Measurements from ENCODE around the gene PSME1. TPM values are rescaled to one million over a fixed set of nuclear protein-coding genes. Genes with fewer than 3 reads are reported as not detected.

Gene PSME1

DNA sequence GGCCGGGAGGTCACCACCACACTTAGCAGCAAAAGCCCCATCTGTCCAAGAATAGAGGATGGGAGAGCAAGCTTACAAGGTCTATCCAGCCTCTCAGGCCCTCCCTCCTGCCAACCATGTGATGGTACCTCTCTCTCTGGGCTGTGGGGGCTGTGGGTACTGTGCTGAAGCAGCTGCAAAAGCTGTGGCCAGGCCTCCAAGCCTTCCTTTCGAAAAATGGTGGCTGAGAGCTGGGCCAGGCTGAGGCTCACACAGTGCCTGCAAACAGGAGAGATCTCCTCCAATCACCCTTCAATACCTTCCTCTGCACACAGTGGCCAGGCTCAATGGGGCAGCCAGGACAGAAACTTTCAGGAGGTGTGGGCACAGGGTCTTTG, 51.5 kb downstream of the PSME1 start:
- DNase-seq (ENCODE audit: low read depth in 1 of 2, low spot score in 1 of 2): no peak
- no peak for TF ChIP-seq POLR2AphosphoS5 (IDR thresholded peaks at IDR 0.05; ENCODE audit: low read depth)
- TF ChIP-seq, protein P1, sequence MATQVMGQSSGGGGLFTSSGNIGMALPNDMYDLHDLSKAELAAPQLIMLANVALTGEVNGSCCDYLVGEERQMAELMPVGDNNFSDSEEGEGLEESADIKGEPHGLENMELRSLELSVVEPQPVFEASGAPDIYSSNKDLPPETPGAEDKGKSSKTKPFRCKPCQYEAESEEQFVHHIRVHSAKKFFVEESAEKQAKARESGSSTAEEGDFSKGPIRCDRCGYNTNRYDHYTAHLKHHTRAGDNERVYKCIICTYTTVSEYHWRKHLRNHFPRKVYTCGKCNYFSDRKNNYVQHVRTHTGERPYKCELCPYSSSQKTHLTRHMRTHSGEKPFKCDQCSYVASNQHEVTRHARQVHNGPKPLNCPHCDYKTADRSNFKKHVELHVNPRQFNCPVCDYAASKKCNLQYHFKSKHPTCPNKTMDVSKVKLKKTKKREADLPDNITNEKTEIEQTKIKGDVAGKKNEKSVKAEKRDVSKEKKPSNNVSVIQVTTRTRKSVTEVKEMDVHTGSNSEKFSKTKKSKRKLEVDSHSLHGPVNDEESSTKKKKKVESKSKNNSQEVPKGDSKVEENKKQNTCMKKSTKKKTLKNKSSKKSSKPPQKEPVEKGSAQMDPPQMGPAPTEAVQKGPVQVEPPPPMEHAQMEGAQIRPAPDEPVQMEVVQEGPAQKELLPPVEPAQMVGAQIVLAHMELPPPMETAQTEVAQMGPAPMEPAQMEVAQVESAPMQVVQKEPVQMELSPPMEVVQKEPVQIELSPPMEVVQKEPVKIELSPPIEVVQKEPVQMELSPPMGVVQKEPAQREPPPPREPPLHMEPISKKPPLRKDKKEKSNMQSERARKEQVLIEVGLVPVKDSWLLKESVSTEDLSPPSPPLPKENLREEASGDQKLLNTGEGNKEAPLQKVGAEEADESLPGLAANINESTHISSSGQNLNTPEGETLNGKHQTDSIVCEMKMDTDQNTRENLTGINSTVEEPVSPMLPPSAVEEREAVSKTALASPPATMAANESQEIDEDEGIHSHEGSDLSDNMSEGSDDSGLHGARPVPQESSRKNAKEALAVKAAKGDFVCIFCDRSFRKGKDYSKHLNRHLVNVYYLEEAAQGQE (IDR thresholded peaks at IDR 0.05; ENCODE audit: insufficient replicate concordance, low read depth): no peak
- TF ChIP-seq GABPA (IDR thresholded peaks at IDR 0.05; ENCODE audit: low read depth): no peak
- TF ChIP-seq SPI1 (IDR thresholded peaks at IDR 0.05; ENCODE audit: borderline replicate concordance, low read depth): no peak
- TF ChIP-seq, protein P2, sequence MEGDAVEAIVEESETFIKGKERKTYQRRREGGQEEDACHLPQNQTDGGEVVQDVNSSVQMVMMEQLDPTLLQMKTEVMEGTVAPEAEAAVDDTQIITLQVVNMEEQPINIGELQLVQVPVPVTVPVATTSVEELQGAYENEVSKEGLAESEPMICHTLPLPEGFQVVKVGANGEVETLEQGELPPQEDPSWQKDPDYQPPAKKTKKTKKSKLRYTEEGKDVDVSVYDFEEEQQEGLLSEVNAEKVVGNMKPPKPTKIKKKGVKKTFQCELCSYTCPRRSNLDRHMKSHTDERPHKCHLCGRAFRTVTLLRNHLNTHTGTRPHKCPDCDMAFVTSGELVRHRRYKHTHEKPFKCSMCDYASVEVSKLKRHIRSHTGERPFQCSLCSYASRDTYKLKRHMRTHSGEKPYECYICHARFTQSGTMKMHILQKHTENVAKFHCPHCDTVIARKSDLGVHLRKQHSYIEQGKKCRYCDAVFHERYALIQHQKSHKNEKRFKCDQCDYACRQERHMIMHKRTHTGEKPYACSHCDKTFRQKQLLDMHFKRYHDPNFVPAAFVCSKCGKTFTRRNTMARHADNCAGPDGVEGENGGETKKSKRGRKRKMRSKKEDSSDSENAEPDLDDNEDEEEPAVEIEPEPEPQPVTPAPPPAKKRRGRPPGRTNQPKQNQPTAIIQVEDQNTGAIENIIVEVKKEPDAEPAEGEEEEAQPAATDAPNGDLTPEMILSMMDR (IDR thresholded peaks at IDR 0.05; ENCODE audit: insufficient read depth, low read length): no peak
- no peak overlapping the region for H3K27ac ChIP-seq (replicated peaks)
- H3K27me3 ChIP-seq (ENCODE audit: insufficient read depth, poor library complexity, severe bottlenecking): no peaks in the 10 kb centered on the region
- peak overlapping the region; percentile 88 for H3K4me3 ChIP-seq (replicated peaks; ENCODE audit: insufficient read depth, low read length)

Small RNA genes lying within 50 kb of the gene (microRNA-seq; reads per million reads assigned to microRNA genes)
- not detected for gene MIR7703
